Bronchial epithelial cell (primary cell): ENCODE measurements around the gene FRMD5. TPM values are rescaled to one million over a fixed set of nuclear protein-coding genes. Genes with fewer than 3 reads are reported as not detected.

Experiments used
- DNase-seq: peaks from one replicate; pipeline ENCODE4 v3.0.0-alpha.2; 2010; ENCODE audit warnings: low read depth
- FAIRE-seq: peaks from 2 replicates; lab custom pipeline; 2011; peaks lifted over from hg19 to GRCh38; lab: Jason Lieb, UNC
- H3K27me3 ChIP-seq: 2 replicates; pipeline ENCODE4 v1.5.1; 2011; ENCODE audit warnings: low read length; ENCODE audit not compliant: control insufficient read depth, insufficient read depth
- H3K36me3 ChIP-seq: 2 replicates; pipeline ENCODE4 v1.5.1; 2011; ENCODE audit warnings: low read length; ENCODE audit not compliant: control insufficient read depth, insufficient read depth
- H3K4me3 ChIP-seq: 2 replicates; pipeline ENCODE4 v1.5.1; 2011; ENCODE audit warnings: mild to moderate bottlenecking, low read depth, low read length, control low read depth
- total RNA-seq: library from RNA; depleted of rRNA; stranded (reverse); fragments of >200 nt; gene quantifications from 2 replicates; pipeline ENCODE4 v1.2.1, GENCODE V29; 2014
- TF ChIP-seq, protein P1 (sequence below): IDR thresholded peaks from 2 replicates; pipeline ENCODE4 v1.5.1; 2011; ENCODE audit warnings: mild to moderate bottlenecking, moderate library complexity, low read length, control low read depth, inconsistent platforms; ENCODE audit not compliant: insufficient read depth, severe bottlenecking

The FRMD5 gene
- total RNA-seq, 1 donor from 2014 or later = 1.3 TPM

DNA sequence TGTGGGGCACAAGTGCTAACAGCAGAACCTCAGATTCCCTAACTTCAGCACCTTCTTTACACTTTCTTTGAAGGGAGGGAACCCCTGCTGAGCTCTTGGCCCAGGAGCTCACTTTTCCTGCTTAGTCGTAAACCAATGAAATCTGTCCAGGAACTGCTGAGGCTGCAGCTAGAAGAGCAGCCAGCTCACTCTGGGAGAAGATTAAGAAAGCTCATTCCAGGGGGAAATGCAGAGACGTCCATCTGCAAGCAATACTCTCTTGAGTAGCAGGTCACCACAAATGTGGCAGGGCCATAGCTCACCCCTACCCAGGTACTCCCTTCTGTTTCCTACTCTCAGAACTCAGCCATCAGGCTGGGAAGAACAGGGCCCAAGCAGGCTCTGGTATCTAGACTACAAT lies 265.0 kb downstream of the FRMD5 start:
- FAIRE-seq (peak; percentile 66), DNase-seq (no peak)
- Histone ChIP-seq H3K27me3 (no peaks in the 10 kb centered on the region), H3K36me3 (no peaks in the 10 kb centered on the region), H3K4me3 (no peak overlapping the region)
- TF ChIP-seq, protein P1, sequence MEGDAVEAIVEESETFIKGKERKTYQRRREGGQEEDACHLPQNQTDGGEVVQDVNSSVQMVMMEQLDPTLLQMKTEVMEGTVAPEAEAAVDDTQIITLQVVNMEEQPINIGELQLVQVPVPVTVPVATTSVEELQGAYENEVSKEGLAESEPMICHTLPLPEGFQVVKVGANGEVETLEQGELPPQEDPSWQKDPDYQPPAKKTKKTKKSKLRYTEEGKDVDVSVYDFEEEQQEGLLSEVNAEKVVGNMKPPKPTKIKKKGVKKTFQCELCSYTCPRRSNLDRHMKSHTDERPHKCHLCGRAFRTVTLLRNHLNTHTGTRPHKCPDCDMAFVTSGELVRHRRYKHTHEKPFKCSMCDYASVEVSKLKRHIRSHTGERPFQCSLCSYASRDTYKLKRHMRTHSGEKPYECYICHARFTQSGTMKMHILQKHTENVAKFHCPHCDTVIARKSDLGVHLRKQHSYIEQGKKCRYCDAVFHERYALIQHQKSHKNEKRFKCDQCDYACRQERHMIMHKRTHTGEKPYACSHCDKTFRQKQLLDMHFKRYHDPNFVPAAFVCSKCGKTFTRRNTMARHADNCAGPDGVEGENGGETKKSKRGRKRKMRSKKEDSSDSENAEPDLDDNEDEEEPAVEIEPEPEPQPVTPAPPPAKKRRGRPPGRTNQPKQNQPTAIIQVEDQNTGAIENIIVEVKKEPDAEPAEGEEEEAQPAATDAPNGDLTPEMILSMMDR = no peak

DNA sequence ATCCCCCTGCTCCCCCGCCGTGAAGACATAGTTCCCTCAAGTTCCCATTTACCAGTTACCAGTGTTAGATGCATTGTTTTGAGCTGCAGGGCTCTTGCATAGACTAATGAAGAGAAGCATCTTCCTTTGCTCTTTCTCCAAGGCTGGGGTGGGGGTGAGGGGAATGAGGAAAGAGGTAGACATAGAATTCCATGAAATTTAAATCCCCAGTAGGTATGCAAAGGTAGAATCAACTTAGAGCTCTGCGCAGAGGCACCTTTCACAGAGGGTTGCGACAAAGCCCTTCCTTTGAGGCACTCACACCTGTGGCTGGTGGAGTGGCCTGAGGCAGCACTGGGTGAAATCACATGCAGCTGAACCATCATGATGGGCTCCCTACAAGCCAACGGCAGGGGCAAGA lies 266.9 kb downstream of the FRMD5 start:
- H3K4me3 ChIP-seq = no peak overlapping the region
- no peaks in the 10 kb centered on the region for H3K36me3 ChIP-seq
- DNase-seq (no peak), FAIRE-seq (no peak)
- H3K27me3 ChIP-seq = no peaks in the 10 kb centered on the region
- TF ChIP-seq, protein P1 = no peak

DNA sequence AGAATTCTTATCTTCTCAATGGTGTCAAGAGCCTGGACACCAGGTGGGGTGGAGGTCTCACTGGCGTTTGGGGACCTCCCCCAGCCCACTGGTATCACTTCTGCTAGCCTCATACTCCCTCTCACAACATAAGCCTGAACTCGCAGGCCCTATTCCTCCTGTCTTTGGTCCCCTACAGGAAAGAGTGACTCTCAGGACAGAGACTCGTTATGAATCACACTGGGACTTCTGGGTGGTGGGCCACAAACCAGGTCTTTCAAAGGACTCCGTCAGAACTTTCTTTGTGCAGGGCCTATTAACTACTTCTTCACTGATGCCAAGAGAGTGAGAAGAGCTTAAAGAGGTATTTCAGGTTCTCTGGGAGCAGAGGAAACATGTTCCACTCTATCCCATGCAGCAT lies 267.9 kb downstream of the FRMD5 start:
- DNase-seq = no peak
- TF ChIP-seq, protein P1 = no peak
- no peak overlapping the region for H3K4me3 ChIP-seq
- H3K27me3 ChIP-seq = no peaks in the 10 kb centered on the region
- no peak for FAIRE-seq
- no peaks in the 10 kb centered on the region for H3K36me3 ChIP-seq

DNA sequence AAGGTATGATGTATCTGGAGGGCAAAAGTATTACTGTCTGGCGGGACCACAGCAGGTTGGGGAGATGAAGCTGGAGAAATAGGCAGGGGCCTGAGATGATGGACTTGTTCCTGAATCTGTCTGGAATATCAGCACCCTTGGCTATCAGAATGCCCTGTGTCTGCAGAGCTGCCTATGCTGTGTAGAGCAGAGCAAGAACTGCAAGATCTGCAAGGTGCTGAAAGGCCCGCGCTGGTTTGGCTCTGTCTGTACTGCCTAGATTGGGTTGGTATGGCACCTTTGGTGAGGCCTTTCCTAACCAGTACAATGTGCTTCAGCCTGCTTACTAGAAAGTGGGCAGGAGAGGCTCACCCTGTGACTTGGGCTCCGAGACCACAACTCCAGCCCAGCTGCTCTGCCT lies 271.5 kb downstream of the FRMD5 start:
- H3K27me3 ChIP-seq = no peaks in the 10 kb centered on the region
- TF ChIP-seq, protein P1 = no peak
- FAIRE-seq = no peak
- DNase-seq = no peak
- H3K4me3 ChIP-seq = no peak overlapping the region
- no peaks in the 10 kb centered on the region for H3K36me3 ChIP-seq

DNA sequence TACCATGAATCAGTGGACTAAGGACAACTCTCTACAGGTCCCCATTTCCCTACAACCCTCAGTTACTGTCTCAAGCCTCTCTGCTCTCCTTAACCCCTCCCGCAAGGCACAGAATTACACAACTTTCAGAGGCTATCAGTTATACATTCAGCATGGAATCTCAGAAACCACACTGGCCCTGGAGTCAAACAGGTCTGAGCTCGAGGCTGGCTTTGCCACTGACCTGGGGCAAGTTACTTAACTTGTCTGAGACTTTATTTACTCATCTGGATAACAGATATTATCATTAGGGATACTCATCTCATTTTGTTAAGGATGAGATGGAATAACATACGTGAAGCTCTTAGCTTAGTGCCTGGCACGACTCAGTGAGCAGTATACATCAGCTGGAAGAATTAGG lies 273.1 kb downstream of the FRMD5 start:
- TF ChIP-seq, protein P1 = no peak
- FAIRE-seq (peak; percentile 50), DNase-seq (peak; percentile 69)
- H3K36me3 ChIP-seq = no peaks in the 10 kb centered on the region
- no peaks in the 10 kb centered on the region for H3K27me3 ChIP-seq
- no peak overlapping the region for H3K4me3 ChIP-seq

DNA sequence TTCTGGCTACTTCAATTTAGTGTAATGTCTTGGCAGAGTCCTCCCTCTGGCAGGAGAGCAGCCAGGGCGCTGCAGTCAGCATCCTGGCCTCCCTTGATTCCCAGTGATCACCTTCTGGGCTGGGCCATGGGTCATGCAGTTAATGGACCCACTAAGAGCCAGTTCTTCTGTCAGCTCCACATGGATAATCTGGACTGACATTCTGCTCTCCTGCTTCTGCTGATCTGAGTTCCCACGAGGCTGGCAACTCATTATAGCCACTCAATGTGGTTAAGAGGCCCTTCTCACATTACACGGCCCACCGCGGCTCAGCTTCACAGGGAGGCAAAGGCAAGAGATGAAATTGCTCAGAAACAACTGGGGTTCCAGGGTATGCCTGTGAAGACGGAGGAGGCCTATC lies 274.3 kb downstream of the FRMD5 start:
- no peak for FAIRE-seq
- no peaks in the 10 kb centered on the region for H3K36me3 ChIP-seq
- TF ChIP-seq, protein P1 = no peak
- H3K27me3 ChIP-seq = no peaks in the 10 kb centered on the region
- DNase-seq = no peak
- H3K4me3 ChIP-seq = no peak overlapping the region
